HG03354 (cell line): Measurements from ENCODE around the gene PARP12.
A peak's percentile ranks its signal among the peaks of the same experiment; 100 is the strongest.

Experiments
- ATAC-seq: cut with Tn5 transposase; IDR thresholded peaks from one replicate; pipeline ENCODE4 v1.9.1; 2021; ENCODE audit warnings: mild to moderate bottlenecking; ENCODE audit not compliant: unreplicated experiment, poor library complexity, severe bottlenecking

PARP12 gene

GRCh38 chr7:140060788-140061606 is 1.8 kb downstream of the PARP12 start:
- ATAC-seq, result no peak

GRCh38 chr7:140060243-140060630 is 2.5 kb downstream of the PARP12 start:
- no peak for ATAC-seq

- ATAC-seq, result no peak
These were observed 3.2 kb downstream of the PARP12 start for GRCh38 chr7:140059273-140060242.

GRCh38 chr7:140058517-140058916 is 4.2 kb downstream of the PARP12 start:
- no peak for ATAC-seq

GRCh38 chr7:140057143-140057535 is 5.6 kb downstream of the PARP12 start:
- ATAC-seq, result no peak

- ATAC-seq, result no peak
These were observed 6.2 kb downstream of the PARP12 start for GRCh38 chr7:140056431-140057142.

GRCh38 chr7:140055833-140056232 is 6.9 kb downstream of the PARP12 start:
- ATAC-seq, result no peak

- ATAC-seq, result no peak
These were observed 8.0 kb downstream of the PARP12 start for GRCh38 chr7:140054751-140055150.

- ATAC-seq, result peak; percentile 96
These were observed 8.8 kb downstream of the PARP12 start for GRCh38 chr7:140053812-140054539.

- no peak for ATAC-seq
These were observed 10.9 kb downstream of the PARP12 start for GRCh38 chr7:140051820-140052219.

- ATAC-seq, result no peak
These were observed 12.7 kb downstream of the PARP12 start for GRCh38 chr7:140050100-140050499.

- ATAC-seq, result no peak
These were observed 13.3 kb downstream of the PARP12 start for GRCh38 chr7:140049339-140050024.

- no peak for ATAC-seq
These were observed 13.8 kb downstream of the PARP12 start for GRCh38 chr7:140048989-140049338.

- ATAC-seq, result no peak
These were observed 14.6 kb downstream of the PARP12 start for GRCh38 chr7:140048138-140048537.

- no peak for ATAC-seq
These were observed 15.6 kb downstream of the PARP12 start for GRCh38 chr7:140047197-140047596.

GRCh38 chr7:140045697-140046096 is 17.1 kb downstream of the PARP12 start:
- no peak for ATAC-seq

- no peak for ATAC-seq
These were observed 18.5 kb downstream of the PARP12 start for GRCh38 chr7:140044251-140044650.

- no peak for ATAC-seq
These were observed 20.4 kb downstream of the PARP12 start for GRCh38 chr7:140042386-140042670.

- ATAC-seq, result no peak
These were observed 20.9 kb downstream of the PARP12 start for GRCh38 chr7:140041659-140042385.
